Progenitor cell of endocrine pancreas (in vitro differentiated cells): ENCODE results near the gene PLCL1. TPM values are rescaled to one million over a fixed set of nuclear protein-coding genes. Genes with fewer than 3 reads are reported as not detected.

ENCODE experiments used
- DNase-seq: peaks from one replicate; pipeline ENCODE4 v3.0.0; 2021; ENCODE audit warnings: low spot score; ENCODE audit not compliant: unreplicated experiment
- H3K27ac Mint-ChIP-seq: 2 replicates; pipeline ENCODE4 v1.8.0; 2021; ENCODE audit warnings: mild to moderate bottlenecking, moderate library complexity, mixed read lengths
- H3K27me3 Mint-ChIP-seq: 2 replicates; pipeline ENCODE4 v1.8.0; 2021; ENCODE audit warnings: mixed read lengths
- H3K36me3 Mint-ChIP-seq: 2 replicates; pipeline ENCODE4 v1.8.0; 2022; ENCODE audit warnings: mixed read lengths; ENCODE audit not compliant: insufficient read depth
- H3K4me1 Mint-ChIP-seq: 2 replicates; pipeline ENCODE4 v1.8.0; 2021; ENCODE audit warnings: low read depth, mixed read lengths
- H3K4me3 Mint-ChIP-seq: 2 replicates; pipeline ENCODE4 v1.8.0; 2021; ENCODE audit warnings: low read depth, mild to moderate bottlenecking, moderate library complexity, mixed read lengths
- H3K9me3 Mint-ChIP-seq: 2 replicates; pipeline ENCODE4 v1.8.0; 2021; ENCODE audit warnings: low read depth, mixed read lengths
- total RNA-seq: library from RNA; stranded (reverse); gene quantifications from 2 replicates; pipeline ENCODE4 v1.2.1, GENCODE V29; 2021
- TF ChIP-seq, protein P1 (sequence below): fragments of 200-600 bp; sonication (generic); IDR thresholded peaks from one replicate; pipeline ENCODE4 v1.5.0; 2021; ENCODE audit warnings: antibody characterized with exemption, mild to moderate bottlenecking; ENCODE audit not compliant: unreplicated experiment

Gene PLCL1
- total RNA-seq, 1 donor from 2014 or later, result 48.3 TPM

DNA sequence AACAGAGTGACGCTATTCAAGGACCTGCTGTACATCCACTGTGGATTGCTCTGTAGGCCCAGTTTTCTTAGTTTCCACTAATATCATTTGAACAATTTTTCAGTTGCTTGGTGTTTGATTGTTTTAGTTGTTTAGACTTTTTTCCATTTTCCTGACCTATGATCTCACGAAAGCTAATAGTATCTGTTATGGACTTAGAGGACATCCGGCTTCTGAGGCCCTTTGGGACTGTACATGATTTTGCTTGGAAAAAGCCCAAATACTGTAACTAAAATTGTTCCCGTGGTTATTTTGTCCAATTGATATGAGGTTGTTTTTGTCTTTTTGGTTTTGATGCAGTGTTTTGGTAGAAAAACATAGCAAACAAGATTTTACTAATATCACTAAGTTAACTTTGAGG lies 174.6 kb downstream of the PLCL1 start:
- no peak overlapping the region for H3K27ac Mint-ChIP-seq
- H3K9me3 Mint-ChIP-seq, result no peaks in the 10 kb centered on the region
- no peak for DNase-seq
- H3K4me1 Mint-ChIP-seq, result peaks cover 2% of the 10 kb centered on the region
- H3K36me3 Mint-ChIP-seq, result peaks cover 13% of the 10 kb centered on the region
- TF ChIP-seq, protein P1, sequence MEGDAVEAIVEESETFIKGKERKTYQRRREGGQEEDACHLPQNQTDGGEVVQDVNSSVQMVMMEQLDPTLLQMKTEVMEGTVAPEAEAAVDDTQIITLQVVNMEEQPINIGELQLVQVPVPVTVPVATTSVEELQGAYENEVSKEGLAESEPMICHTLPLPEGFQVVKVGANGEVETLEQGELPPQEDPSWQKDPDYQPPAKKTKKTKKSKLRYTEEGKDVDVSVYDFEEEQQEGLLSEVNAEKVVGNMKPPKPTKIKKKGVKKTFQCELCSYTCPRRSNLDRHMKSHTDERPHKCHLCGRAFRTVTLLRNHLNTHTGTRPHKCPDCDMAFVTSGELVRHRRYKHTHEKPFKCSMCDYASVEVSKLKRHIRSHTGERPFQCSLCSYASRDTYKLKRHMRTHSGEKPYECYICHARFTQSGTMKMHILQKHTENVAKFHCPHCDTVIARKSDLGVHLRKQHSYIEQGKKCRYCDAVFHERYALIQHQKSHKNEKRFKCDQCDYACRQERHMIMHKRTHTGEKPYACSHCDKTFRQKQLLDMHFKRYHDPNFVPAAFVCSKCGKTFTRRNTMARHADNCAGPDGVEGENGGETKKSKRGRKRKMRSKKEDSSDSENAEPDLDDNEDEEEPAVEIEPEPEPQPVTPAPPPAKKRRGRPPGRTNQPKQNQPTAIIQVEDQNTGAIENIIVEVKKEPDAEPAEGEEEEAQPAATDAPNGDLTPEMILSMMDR, result no peak
- H3K4me3 Mint-ChIP-seq, result no peak overlapping the region
- no peaks in the 10 kb centered on the region for H3K27me3 Mint-ChIP-seq

DNA sequence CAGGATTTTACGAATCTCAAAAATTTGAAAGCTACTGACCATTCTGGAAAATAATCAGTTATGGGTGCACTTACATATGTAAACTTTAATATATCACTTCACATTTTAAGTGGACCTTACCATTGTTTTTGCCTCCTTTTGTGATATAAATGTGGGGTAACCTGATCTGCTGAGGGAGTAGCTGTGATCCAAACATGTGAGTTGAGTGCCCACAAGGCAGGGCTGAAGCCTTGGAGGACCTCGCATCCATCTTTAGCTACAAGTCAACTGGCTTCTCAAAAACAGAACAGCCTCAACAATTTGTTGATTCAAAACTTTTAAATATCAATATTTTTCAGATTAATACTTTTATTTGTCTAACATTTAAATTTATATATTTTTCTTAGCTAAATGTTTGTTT lies 178.2 kb downstream of the PLCL1 start:
- H3K36me3 Mint-ChIP-seq, result no peaks in the 10 kb centered on the region
- H3K4me1 Mint-ChIP-seq, result peaks cover 1% of the 10 kb centered on the region
- TF ChIP-seq, protein P1, result no peak
- no peaks in the 10 kb centered on the region for H3K27me3 Mint-ChIP-seq
- no peaks in the 10 kb centered on the region for H3K9me3 Mint-ChIP-seq
- no peak overlapping the region for H3K4me3 Mint-ChIP-seq
- no peak for DNase-seq
- no peak overlapping the region for H3K27ac Mint-ChIP-seq

DNA sequence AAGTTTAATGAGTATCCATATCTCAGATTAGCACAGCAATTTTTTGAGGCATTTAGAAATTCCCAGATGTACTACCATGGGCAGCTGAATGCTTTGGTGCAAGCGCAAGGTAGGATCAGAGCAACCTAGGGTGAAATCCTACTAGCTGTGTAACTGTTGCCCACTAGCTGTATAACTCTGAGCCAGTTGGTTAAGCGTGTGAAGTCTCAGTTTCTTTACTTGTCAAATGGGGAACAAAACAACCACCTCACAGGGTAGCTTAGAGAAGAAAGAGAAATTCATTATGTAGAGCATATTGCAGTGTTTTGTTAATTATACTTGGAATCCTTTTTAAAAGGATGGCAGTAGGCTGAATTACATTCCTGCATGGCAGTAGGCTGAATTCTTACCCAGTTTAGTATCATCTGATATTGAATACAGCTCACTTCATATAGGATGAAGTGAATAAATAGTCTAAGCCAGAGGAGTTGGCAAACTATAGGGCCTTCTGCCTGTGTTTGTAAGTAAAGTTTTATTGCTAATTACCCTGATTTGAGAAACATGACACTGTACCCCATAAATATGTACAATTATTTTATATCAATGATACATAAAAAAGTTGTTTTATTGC lies 180.7 kb downstream of the PLCL1 start:
- Mint-ChIP-seq H3K9me3 (peaks cover 4% of the 10 kb centered on the region), H3K27me3 (no peaks in the 10 kb centered on the region), H3K4me1 (peaks cover 1% of the 10 kb centered on the region), H3K4me3 (no peak overlapping the region), H3K27ac (no peak overlapping the region), H3K36me3 (peaks cover 4% of the 10 kb centered on the region)
- DNase-seq, result no peak
- TF ChIP-seq, protein P1, result no peak

DNA sequence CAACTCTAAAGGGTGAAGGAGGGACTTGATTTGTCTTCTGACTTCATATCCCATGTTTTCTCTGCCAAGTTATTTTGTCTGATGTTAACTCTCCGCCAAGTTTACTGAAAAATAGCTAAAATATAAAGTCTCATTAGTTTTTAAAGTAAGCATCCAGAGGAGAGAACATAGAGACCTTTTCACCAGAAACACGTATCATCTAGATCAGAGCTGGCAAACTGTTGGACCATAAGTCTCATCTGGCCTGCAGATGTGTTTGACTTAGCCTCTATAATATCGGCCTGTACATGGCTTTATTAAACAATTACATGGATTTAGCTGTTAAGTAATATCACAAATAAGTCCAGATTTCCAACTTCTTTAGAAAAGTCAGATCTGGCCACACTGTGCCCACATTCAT lies 182.6 kb downstream of the PLCL1 start:
- no peaks in the 10 kb centered on the region for H3K27me3 Mint-ChIP-seq
- H3K36me3 Mint-ChIP-seq, result peaks cover 12% of the 10 kb centered on the region
- peaks cover 1% of the 10 kb centered on the region for H3K4me1 Mint-ChIP-seq
- H3K27ac Mint-ChIP-seq, result no peak overlapping the region
- H3K9me3 Mint-ChIP-seq, result peaks cover 11% of the 10 kb centered on the region
- H3K4me3 Mint-ChIP-seq, result no peak overlapping the region
- TF ChIP-seq, protein P1, result no peak
- DNase-seq, result no peak

DNA sequence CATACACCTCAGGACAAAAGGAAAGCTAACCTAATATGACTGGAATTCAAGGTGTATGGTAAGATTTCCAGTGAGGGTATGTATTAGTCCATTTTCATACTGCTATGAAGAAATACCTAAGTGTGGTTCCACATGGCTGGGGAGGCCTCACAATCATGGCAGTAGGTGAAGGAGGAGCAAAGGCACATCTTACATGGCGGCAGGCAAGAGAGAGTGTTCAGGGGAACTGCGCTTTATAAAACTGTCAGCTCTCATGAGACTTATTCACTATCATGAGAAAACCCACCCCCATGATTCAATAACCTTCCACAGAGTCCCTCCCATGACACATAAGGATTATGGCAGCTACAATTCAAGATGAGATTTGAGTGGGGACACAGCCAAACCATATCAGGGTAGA lies 186.0 kb downstream of the PLCL1 start:
- Mint-ChIP-seq H3K9me3 (peaks cover 14% of the 10 kb centered on the region), H3K4me1 (peaks cover 2% of the 10 kb centered on the region), H3K36me3 (peaks cover 18% of the 10 kb centered on the region), H3K4me3 (no peak overlapping the region), H3K27ac (no peak overlapping the region), H3K27me3 (no peaks in the 10 kb centered on the region)
- no peak for DNase-seq
- TF ChIP-seq, protein P1, result no peak
